ENCODE measurements around the gene CXCL17. TPM values are rescaled to one million over a fixed set of nuclear protein-coding genes. Genes with fewer than 3 reads are reported as not detected.

Gene CXCL17
- total and polyA plus RNA-seq, 2 donors (not counting 1 experiment from before 2014, with no cell fraction given) = not detected

GRCh38 chr19:42386974-42387707, 55.6 kb downstream of the CXCL17 start:
- peak overlapping the region; percentile 80 for H3K27ac Mint-ChIP-seq
- intact Hi-C loops (cut with micrococcal nuclease) = loop anchor here (1.0 kb wide), 6 partner anchors 9 to 62 kb away; partner anchors contain the start of gene MEGF8

More at GRCh38 chr19:42386974-42387707, 55.6 kb downstream of the CXCL17 start:
- peak; percentile 93 for ATAC-seq (ENCODE audit: low read depth)
- ChIA-PET POLR2A (interaction anchor here (1.1 to 1.2 kb wide), 3 partner anchors 10 to 24 kb away, joined by 3 read pairs; no protein-coding TSS in a partner anchor), CTCF (interaction anchor here (0.6 to 4.2 kb wide), 12 partner anchors 10 to 1237 kb away, joined by 3 to 27 read pairs (median 4); no protein-coding TSS in a partner anchor)
- H4K20me1 ChIP-seq (ENCODE audit: control insufficient read depth, insufficient read depth, low read length, poor library complexity, severe bottlenecking) = no peaks in the 10 kb centered on the region
- peaks cover 0 to 18% (median 6%) of the 10 kb centered on the region in 4 experiments for H3K27me3 ChIP-seq (replicated peaks in 1 of 4; ENCODE audit: control extremely low read depth in 1 of 4, control insufficient read depth in 3 of 4, insufficient read depth in 4 of 4, low read length in 3 of 4)
- peak overlapping the region; percentile 89 for H3K4me2 ChIP-seq (replicated peaks; ENCODE audit: low read depth, low read length, poor library complexity, severe bottlenecking)
- H3K4me1 ChIP-seq (ENCODE audit: control insufficient read depth in 2 of 2, insufficient read depth in 2 of 2, low read length in 2 of 2) = peaks cover 5 to 12% of the 10 kb centered on the region in 2 donors
- peak; percentile 74 for TF ChIP-seq CTCF (IDR thresholded peaks at IDR 0.05)
- TF ChIP-seq EZH2 (IDR thresholded peaks at IDR 0.05; ENCODE audit: borderline replicate concordance, insufficient read depth, low read depth, low read length, poor library complexity, severe bottlenecking) = no peak
- H3K9ac ChIP-seq (ENCODE audit: low read length) = peak overlapping the region; percentile 71
- H3K4me3 ChIP-seq (ENCODE audit: control extremely low read depth in 1 of 5, extremely low read depth in 1 of 5, insufficient read depth in 1 of 5, low read depth in 2 of 5, low read length in 4 of 5) = peak overlapping the region in 4 of 5 experiments; percentile 53 to 68 (median 64)
- WGBS (ENCODE audit: insufficient coverage) = 3% methylated on average over 40 of the region's 48 CpGs
- H3K4me3 Mint-ChIP-seq = peak overlapping the region; percentile 86
- no peaks in the 10 kb centered on the region for H3K36me3 ChIP-seq (replicated peaks in 1 of 2; ENCODE audit: control extremely low read depth in 1 of 2, control insufficient read depth in 1 of 2, extremely low read depth in 1 of 2, insufficient read depth in 2 of 2, low read length in 1 of 2)
- no peaks in the 10 kb centered on the region for H3K9me3 ChIP-seq (ENCODE audit: control extremely low read depth in 1 of 3, control insufficient read depth in 2 of 3, insufficient read depth in 1 of 3, low read length in 2 of 3)
- peak; percentile 90 for DNase-seq
- H3K27me3 Mint-ChIP-seq = peaks cover 26% of the 10 kb centered on the region
- H3K79me2 ChIP-seq (ENCODE audit: control insufficient read depth, insufficient read depth, low read length) = no peaks in the 10 kb centered on the region
- peaks cover 7% of the 10 kb centered on the region for H3K4me1 Mint-ChIP-seq
- no peaks in the 10 kb centered on the region for H3K9me3 Mint-ChIP-seq (ENCODE audit: insufficient read depth)
- H3K27ac ChIP-seq (ENCODE audit: low read length in 2 of 2) = peak overlapping the region; percentile 23 to 33
- peak overlapping the region; percentile 93 for H2AFZ ChIP-seq (ENCODE audit: insufficient read depth, low read depth, low read length, poor library complexity, severe bottlenecking)
